Measurements from ENCODE around the gene BCAS3. TPM values are rescaled to one million over a fixed set of nuclear protein-coding genes. Genes with fewer than 3 reads are reported as not detected.

The BCAS3 gene
- total and polyA plus RNA-seq, 3 experiments from 2014 or later = 10.7 to 35.3 (median 13.5) TPM

- Histone ChIP-seq H3K9me3 (ENCODE audit: low read length) (no peaks in the 10 kb centered on the region), H3K4me1 (ENCODE audit: insufficient read depth, low read length) (no peaks in the 10 kb centered on the region), H3K4me3 (ENCODE audit: low read length) (no peak overlapping the region), H3K36me3 (ENCODE audit: insufficient read depth, low read length) (no peaks in the 10 kb centered on the region), H3K27ac (ENCODE audit: low read depth, low read length) (no peak overlapping the region), H3K27me3 (ENCODE audit: insufficient read depth, low read length, poor library complexity, severe bottlenecking) (no peaks in the 10 kb centered on the region)
- ChIA-PET CTCF (no interaction called here), POLR2A (no interaction called here)
- H3K36me3 Mint-ChIP-seq = no peaks in the 10 kb centered on the region
- no peak for DNase-seq
- no peaks in the 10 kb centered on the region for H3K27me3 Mint-ChIP-seq
- no peak overlapping the region for H3K27ac Mint-ChIP-seq
- H3K9me3 Mint-ChIP-seq = no peaks in the 10 kb centered on the region
- no peak overlapping the region for H3K4me3 Mint-ChIP-seq
- H3K4me1 Mint-ChIP-seq = no peaks in the 10 kb centered on the region
Measured at GRCh38 chr17:61260071-61260797, 582.6 kb downstream of the BCAS3 start.

- DNase-seq = no peak
- no peaks in the 10 kb centered on the region for H3K4me1 Mint-ChIP-seq
- H3K4me3 ChIP-seq (ENCODE audit: low read length) = no peak overlapping the region
Measured at GRCh38 chr17:61261001-61261637, 583.5 kb downstream of the BCAS3 start.

GRCh38 chr17:61265397-61265796, 587.7 kb downstream of the BCAS3 start:
- Histone ChIP-seq H3K4me1 (ENCODE audit: insufficient read depth, low read length) (no peaks in the 10 kb centered on the region), H3K27me3 (ENCODE audit: insufficient read depth, low read length, poor library complexity, severe bottlenecking) (no peaks in the 10 kb centered on the region), H3K4me3 (ENCODE audit: low read length) (no peak overlapping the region), H3K27ac (ENCODE audit: low read depth, low read length) (no peak overlapping the region), H3K36me3 (ENCODE audit: insufficient read depth, low read length) (no peaks in the 10 kb centered on the region), H3K9me3 (ENCODE audit: low read length) (no peaks in the 10 kb centered on the region)
- no peaks in the 10 kb centered on the region for H3K27me3 Mint-ChIP-seq
- ChIA-PET CTCF (no interaction called here), POLR2A (no interaction called here)
- no peaks in the 10 kb centered on the region for H3K9me3 Mint-ChIP-seq
- DNase-seq = no peak
- H3K4me1 Mint-ChIP-seq = peaks cover 0 to 4% (median 0%) of the 10 kb centered on the region in 3 donors
- no peak overlapping the region for H3K4me3 Mint-ChIP-seq
- peak overlapping the region in 1 of 8 donors; percentile 2 for H3K27ac Mint-ChIP-seq
- peaks cover 0 to 1% (median 0%) of the 10 kb centered on the region in 3 donors for H3K36me3 Mint-ChIP-seq

More at GRCh38 chr17:61261001-61261637, 583.5 kb downstream of the BCAS3 start:
- Histone ChIP-seq H3K36me3 (ENCODE audit: insufficient read depth, low read length) (no peaks in the 10 kb centered on the region), H3K9me3 (ENCODE audit: low read length) (no peaks in the 10 kb centered on the region), H3K4me1 (ENCODE audit: insufficient read depth, low read length) (no peaks in the 10 kb centered on the region), H3K27me3 (ENCODE audit: insufficient read depth, low read length, poor library complexity, severe bottlenecking) (no peaks in the 10 kb centered on the region), H3K27ac (ENCODE audit: low read depth, low read length) (no peak overlapping the region)
- ChIA-PET POLR2A (no interaction called here), CTCF (interaction anchor here (1.0 kb wide), 1 partner anchor 38 kb away, joined by 3 read pairs; no protein-coding TSS in a partner anchor)
- Mint-ChIP-seq H3K27ac (no peak overlapping the region), H3K36me3 (no peaks in the 10 kb centered on the region), H3K9me3 (no peaks in the 10 kb centered on the region), H3K4me3 (no peak overlapping the region), H3K27me3 (no peaks in the 10 kb centered on the region)

GRCh38 chr17:61267847-61268246, 590.2 kb downstream of the BCAS3 start:
- peaks cover 0 to 4% (median 0%) of the 10 kb centered on the region in 3 donors for H3K4me1 Mint-ChIP-seq
- Histone ChIP-seq H3K36me3 (ENCODE audit: insufficient read depth, low read length) (no peaks in the 10 kb centered on the region), H3K4me3 (ENCODE audit: low read length) (no peak overlapping the region), H3K27ac (ENCODE audit: low read depth, low read length) (no peak overlapping the region), H3K4me1 (ENCODE audit: insufficient read depth, low read length) (no peaks in the 10 kb centered on the region), H3K9me3 (ENCODE audit: low read length) (no peaks in the 10 kb centered on the region), H3K27me3 (ENCODE audit: insufficient read depth, low read length, poor library complexity, severe bottlenecking) (no peaks in the 10 kb centered on the region)
- H3K27me3 Mint-ChIP-seq = no peaks in the 10 kb centered on the region
- no peak for DNase-seq
- CTCF ChIA-PET = no interaction called here
- POLR2A ChIA-PET = interaction anchor here (0.5 kb wide), 1 partner anchor 48 kb away, joined by 3 read pairs; no protein-coding TSS in a partner anchor
- peaks cover 0 to 4% (median 4%) of the 10 kb centered on the region in 3 donors for H3K36me3 Mint-ChIP-seq
- no peak overlapping the region for H3K4me3 Mint-ChIP-seq
- peak overlapping the region in 1 of 8 donors; percentile 18 for H3K27ac Mint-ChIP-seq
- H3K9me3 Mint-ChIP-seq = no peaks in the 10 kb centered on the region

GRCh38 chr17:61275395-61275794, 597.7 kb downstream of the BCAS3 start:
- Histone ChIP-seq H3K36me3 (ENCODE audit: insufficient read depth, low read length) (no peaks in the 10 kb centered on the region), H3K4me3 (ENCODE audit: low read length) (no peak overlapping the region), H3K9me3 (ENCODE audit: low read length) (no peaks in the 10 kb centered on the region), H3K27me3 (ENCODE audit: insufficient read depth, low read length, poor library complexity, severe bottlenecking) (no peaks in the 10 kb centered on the region), H3K27ac (ENCODE audit: low read depth, low read length) (no peak overlapping the region), H3K4me1 (ENCODE audit: insufficient read depth, low read length) (no peaks in the 10 kb centered on the region)
- no peak overlapping the region for H3K27ac Mint-ChIP-seq
- CTCF ChIA-PET = no interaction called here
- no peaks in the 10 kb centered on the region for H3K4me1 Mint-ChIP-seq
- no peak overlapping the region for H3K4me3 Mint-ChIP-seq
- DNase-seq = no peak
- no peaks in the 10 kb centered on the region for H3K9me3 Mint-ChIP-seq
- no peaks in the 10 kb centered on the region for H3K27me3 Mint-ChIP-seq
- POLR2A ChIA-PET = no interaction called here
- H3K36me3 Mint-ChIP-seq = peaks cover 3 to 13% (median 3%) of the 10 kb centered on the region in 3 donors

GRCh38 chr17:61276806-61277205, 599.2 kb downstream of the BCAS3 start:
- Mint-ChIP-seq H3K4me1 (no peaks in the 10 kb centered on the region), H3K36me3 (peaks cover 2 to 13% (median 3%) of the 10 kb centered on the region in 3 donors), H3K27me3 (no peaks in the 10 kb centered on the region), H3K27ac (peak overlapping the region in 1 of 8 donors; percentile 6), H3K4me3 (no peak overlapping the region), H3K9me3 (no peaks in the 10 kb centered on the region)
- H3K27ac ChIP-seq (ENCODE audit: low read depth, low read length) = no peak overlapping the region
- H3K4me1 ChIP-seq (ENCODE audit: insufficient read depth, low read length) = no peaks in the 10 kb centered on the region
- DNase-seq = no peak
- H3K36me3 ChIP-seq (ENCODE audit: insufficient read depth, low read length) = no peaks in the 10 kb centered on the region
- no peaks in the 10 kb centered on the region for H3K27me3 ChIP-seq (ENCODE audit: insufficient read depth, low read length, poor library complexity, severe bottlenecking)
- POLR2A ChIA-PET = no interaction called here
- no peak overlapping the region for H3K4me3 ChIP-seq (ENCODE audit: low read length)
- CTCF ChIA-PET = no interaction called here
- H3K9me3 ChIP-seq (ENCODE audit: low read length) = no peaks in the 10 kb centered on the region

- Histone ChIP-seq H3K4me3 (ENCODE audit: low read length) (no peak overlapping the region), H3K27ac (ENCODE audit: low read depth, low read length) (no peak overlapping the region), H3K9me3 (ENCODE audit: low read length) (no peaks in the 10 kb centered on the region), H3K27me3 (ENCODE audit: insufficient read depth, low read length, poor library complexity, severe bottlenecking) (no peaks in the 10 kb centered on the region), H3K4me1 (ENCODE audit: insufficient read depth, low read length) (no peaks in the 10 kb centered on the region), H3K36me3 (ENCODE audit: insufficient read depth, low read length) (no peaks in the 10 kb centered on the region)
- Mint-ChIP-seq H3K4me1 (no peaks in the 10 kb centered on the region), H3K4me3 (peak overlapping the region in 1 of 7 donors; percentile 43), H3K27ac (no peak overlapping the region), H3K9me3 (no peaks in the 10 kb centered on the region), H3K27me3 (no peaks in the 10 kb centered on the region), H3K36me3 (peaks cover 0 to 15% (median 3%) of the 10 kb centered on the region in 3 donors)
- POLR2A ChIA-PET = interaction anchor here (0.7 kb wide), 1 partner anchor 45 kb away, joined by 3 read pairs; no protein-coding TSS in a partner anchor
- CTCF ChIA-PET = no interaction called here
- no peak for DNase-seq
Measured at GRCh38 chr17:61279476-61280145, 602.0 kb downstream of the BCAS3 start.

GRCh38 chr17:61280338-61280737, 602.7 kb downstream of the BCAS3 start:
- no peaks in the 10 kb centered on the region for H3K4me1 Mint-ChIP-seq
- no peaks in the 10 kb centered on the region for H3K27me3 Mint-ChIP-seq
- Histone ChIP-seq H3K4me3 (ENCODE audit: low read length) (no peak overlapping the region), H3K27me3 (ENCODE audit: insufficient read depth, low read length, poor library complexity, severe bottlenecking) (no peaks in the 10 kb centered on the region), H3K9me3 (ENCODE audit: low read length) (no peaks in the 10 kb centered on the region), H3K36me3 (ENCODE audit: insufficient read depth, low read length) (no peaks in the 10 kb centered on the region), H3K4me1 (ENCODE audit: insufficient read depth, low read length) (no peaks in the 10 kb centered on the region), H3K27ac (ENCODE audit: low read depth, low read length) (no peak overlapping the region)
- no peak for DNase-seq
- ChIA-PET POLR2A (no interaction called here), CTCF (no interaction called here)
- no peaks in the 10 kb centered on the region for H3K9me3 Mint-ChIP-seq
- H3K27ac Mint-ChIP-seq = no peak overlapping the region
- peaks cover 0 to 8% (median 3%) of the 10 kb centered on the region in 3 donors for H3K36me3 Mint-ChIP-seq
- H3K4me3 Mint-ChIP-seq = no peak overlapping the region
